ENCODE measurements around the gene ABCA9. TPM values are rescaled to one million over a fixed set of nuclear protein-coding genes. Genes with fewer than 3 reads are reported as not detected.
"Not testable (repeated sequence)": the region's sequence is repeated elsewhere in the genome, so short reads cannot be mapped to it uniquely, and the experiment has no call there.

The ABCA9 gene
- total and polyA plus RNA-seq, 2 of the 13 experiments (the other 11 are each of a cell fraction or from before 2014, with no cell fraction given), result 0.04 TPM; not detected in 1

DNA sequence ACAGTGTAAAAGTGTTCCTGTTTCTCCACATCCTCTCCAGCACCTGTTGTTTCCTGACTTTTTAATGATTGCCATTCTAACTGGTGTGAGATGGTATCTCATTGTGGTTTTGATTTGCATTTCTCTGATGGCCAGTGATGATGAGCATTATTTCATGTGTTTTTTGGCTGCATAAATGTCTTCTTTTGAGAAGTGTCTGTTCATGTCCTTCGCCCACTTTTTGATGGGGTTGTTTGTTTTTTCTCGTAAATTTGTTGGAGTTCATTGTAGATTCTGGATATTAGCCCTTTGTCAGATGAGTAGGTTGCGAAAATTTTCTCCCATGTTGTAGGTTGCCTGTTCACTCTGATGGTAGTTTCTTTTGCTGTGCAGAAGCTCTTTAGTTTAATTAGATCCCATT, 61.0 kb downstream of the ABCA9 start:
- H3K79me2 ChIP-seq (ENCODE audit: insufficient read depth, low read length); BruUV-seq (replicated peaks); POLR2A ChIA-PET; H3K4me3 ChIP-seq (replicated peaks in 1 of 3; ENCODE audit: insufficient read depth in 1 of 3, low read depth in 2 of 3, low read length in 3 of 3); H2AFZ ChIP-seq (ENCODE audit: low read length); CTCF ChIA-PET (ENCODE audit: low intra/inter-chr PET ratio, low total read pairs); H4K20me1 ChIP-seq (ENCODE audit: insufficient read depth, low read length); H3K9me3 ChIP-seq (ENCODE audit: low read length); in situ Hi-C loops (cut with HindIII; ENCODE audit: extremely low pct_ligation_motif_present, low pct_unique_long_range_greater_than_20kb); DNase-seq (ENCODE audit: low spot score); H3K27ac ChIP-seq (ENCODE audit: extremely low read length, insufficient read depth, low read length); ATAC-seq; intact Hi-C loops (cut with micrococcal nuclease; ENCODE audit: unreplicated experiment); FAIRE-seq; H3K36me3 ChIP-seq (replicated peaks in 1 of 2; ENCODE audit: control insufficient read depth in 1 of 2, insufficient read depth in 2 of 2, low read length in 2 of 2); H3K9ac ChIP-seq (ENCODE audit: insufficient read depth, low read depth, low read length); H3K27me3 ChIP-seq (ENCODE audit: control insufficient read depth in 1 of 2, insufficient read depth in 2 of 2, low read length in 2 of 2); H3K4me2 ChIP-seq (ENCODE audit: low read depth, low read length); H3K4me1 ChIP-seq (ENCODE audit: insufficient read depth, low read length): not testable (repeated sequence)
- 43% methylated on average over 3 of the region's 3 CpGs for WGBS (ENCODE audit: low lambda C conversion rate)

DNA sequence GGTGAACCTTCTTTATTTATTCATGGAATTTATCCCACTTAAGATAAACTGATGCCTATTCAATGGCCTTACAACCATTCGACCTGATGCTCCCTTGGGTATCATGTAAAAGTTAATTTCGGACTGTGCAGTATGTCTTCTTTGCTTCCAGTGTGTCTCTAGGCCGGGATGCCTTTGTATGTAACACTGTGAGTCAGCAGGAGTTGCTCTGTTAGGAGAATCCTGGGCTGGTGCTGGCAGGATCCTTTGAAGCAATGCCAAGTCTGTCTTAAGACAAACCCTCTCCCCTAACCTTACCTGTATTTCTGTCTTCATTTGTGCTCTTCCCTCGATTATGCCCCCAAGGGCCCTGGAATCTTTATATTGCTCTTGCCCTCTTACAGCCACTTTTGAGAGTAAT, 67.6 kb downstream of the ABCA9 start:
- ChIA-PET POLR2A (no interaction called here), CTCF (ENCODE audit: low intra/inter-chr PET ratio, low total read pairs) (no interaction called here)
- no peaks in the 10 kb centered on the region; a peak in 1 of 5 replicates for H3K27me3 ChIP-seq (ENCODE audit: control insufficient read depth in 1 of 2, insufficient read depth in 2 of 2, low read length in 2 of 2)
- H4K20me1 ChIP-seq (ENCODE audit: insufficient read depth, low read length), result no peaks in the 10 kb centered on the region
- H3K4me3 ChIP-seq (replicated peaks in 1 of 3; ENCODE audit: insufficient read depth in 1 of 3, low read depth in 2 of 3, low read length in 3 of 3), result no peak overlapping the region
- no peaks in the 10 kb centered on the region for H3K79me2 ChIP-seq (ENCODE audit: insufficient read depth, low read length)
- WGBS (ENCODE audit: low lambda C conversion rate), result 10% methylated on average over 4 of the region's 4 CpGs
- H3K36me3 ChIP-seq (replicated peaks in 1 of 2; ENCODE audit: control insufficient read depth in 1 of 2, insufficient read depth in 2 of 2, low read length in 2 of 2), result no peaks in the 10 kb centered on the region
- DNase-seq (ENCODE audit: low spot score) (no peak), ATAC-seq (no peak), FAIRE-seq (no peak)
- no peak overlapping the region for H3K4me2 ChIP-seq (ENCODE audit: low read depth, low read length)
- no peak overlapping the region for H3K9ac ChIP-seq (ENCODE audit: insufficient read depth, low read depth, low read length)
- H2AFZ ChIP-seq (ENCODE audit: low read length), result no peak overlapping the region
- intact Hi-C loops (cut with micrococcal nuclease; ENCODE audit: unreplicated experiment), result no loop called here
- no peak overlapping the region for H3K27ac ChIP-seq (ENCODE audit: extremely low read length, insufficient read depth, low read length)
- BruUV-seq (replicated peaks), result no TSS peak
- no peaks in the 10 kb centered on the region for H3K4me1 ChIP-seq (ENCODE audit: insufficient read depth, low read length)
- no peaks in the 10 kb centered on the region for H3K9me3 ChIP-seq (ENCODE audit: low read length)
- in situ Hi-C loops (cut with HindIII; ENCODE audit: extremely low pct_ligation_motif_present, low pct_unique_long_range_greater_than_20kb), result no loop called here
- TF ChIP-seq ZNF138 (CRISPR knock-in tag; IDR thresholded peaks at IDR 0.05; ENCODE audit: low read depth), result no peak
- TF ChIP-seq ZBTB3 (CRISPR knock-in tag; IDR thresholded peaks at IDR 0.05; ENCODE audit: borderline replicate concordance, low read depth), result no peak
- TF ChIP-seq ZSCAN20 (CRISPR knock-in tag; IDR thresholded peaks at IDR 0.05; ENCODE audit: borderline replicate concordance), result no peak
- TF ChIP-seq NFE2L2 (IDR thresholded peaks at IDR 0.05; ENCODE audit: low read length), result no peak
- TF ChIP-seq PAX8 (CRISPR knock-in tag; IDR thresholded peaks at IDR 0.05; ENCODE audit: borderline replicate concordance), result no peak
- TF ChIP-seq, protein P1, sequence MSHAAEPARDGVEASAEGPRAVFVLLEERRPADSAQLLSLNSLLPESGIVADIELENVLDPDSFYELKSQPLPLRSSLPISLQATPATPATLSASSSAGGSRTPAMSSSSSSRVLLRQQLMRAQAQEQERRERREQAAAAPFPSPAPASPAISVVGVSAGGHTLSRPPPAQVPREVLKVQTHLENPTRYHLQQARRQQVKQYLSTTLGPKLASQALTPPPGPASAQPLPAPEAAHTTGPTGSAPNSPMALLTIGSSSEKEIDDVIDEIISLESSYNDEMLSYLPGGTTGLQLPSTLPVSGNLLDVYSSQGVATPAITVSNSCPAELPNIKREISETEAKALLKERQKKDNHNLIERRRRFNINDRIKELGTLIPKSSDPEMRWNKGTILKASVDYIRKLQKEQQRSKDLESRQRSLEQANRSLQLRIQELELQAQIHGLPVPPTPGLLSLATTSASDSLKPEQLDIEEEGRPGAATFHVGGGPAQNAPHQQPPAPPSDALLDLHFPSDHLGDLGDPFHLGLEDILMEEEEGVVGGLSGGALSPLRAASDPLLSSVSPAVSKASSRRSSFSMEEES (CRISPR knock-in tag; IDR thresholded peaks at IDR 0.05), result no peak
- TF ChIP-seq CBX2 (IDR thresholded peaks at IDR 0.05; ENCODE audit: low read depth, low read length), result no peak
- TF ChIP-seq CBX2 (CRISPR knock-in tag; IDR thresholded peaks at IDR 0.05; ENCODE audit: low read depth), result no peak
- no peak for TF ChIP-seq ZNF543 (CRISPR knock-in tag; IDR thresholded peaks at IDR 0.05)
- TF ChIP-seq, protein P2, sequence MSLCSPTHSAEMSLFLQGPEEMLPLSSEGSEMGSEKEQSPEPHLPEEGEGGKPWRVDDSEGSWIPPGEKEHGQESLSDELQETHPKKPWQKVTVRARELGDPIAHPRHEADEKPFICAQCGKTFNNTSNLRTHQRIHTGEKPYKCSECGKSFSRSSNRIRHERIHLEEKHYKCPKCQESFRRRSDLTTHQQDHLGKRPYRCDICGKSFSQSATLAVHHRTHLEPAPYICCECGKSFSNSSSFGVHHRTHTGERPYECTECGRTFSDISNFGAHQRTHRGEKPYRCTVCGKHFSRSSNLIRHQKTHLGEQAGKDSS (CRISPR knock-in tag; IDR thresholded peaks at IDR 0.05; ENCODE audit: borderline replicate concordance, low read depth), result no peak
- no peak for TF ChIP-seq POLR2G (IDR thresholded peaks at IDR 0.05; ENCODE audit: low read depth, low read length)
- no peak for TF ChIP-seq TMF1 (CRISPR knock-in tag; IDR thresholded peaks at IDR 0.05; ENCODE audit: low read depth)
- no peak for TF ChIP-seq ISL2 (CRISPR knock-in tag; IDR thresholded peaks at IDR 0.05)
- no peak for TF ChIP-seq GABPA (IDR thresholded peaks at IDR 0.05; ENCODE audit: low read depth, low read length)
- no peak for TF ChIP-seq GABPA (CRISPR knock-in tag; IDR thresholded peaks at IDR 0.05; ENCODE audit: low read depth)
- TF ChIP-seq, protein P3, sequence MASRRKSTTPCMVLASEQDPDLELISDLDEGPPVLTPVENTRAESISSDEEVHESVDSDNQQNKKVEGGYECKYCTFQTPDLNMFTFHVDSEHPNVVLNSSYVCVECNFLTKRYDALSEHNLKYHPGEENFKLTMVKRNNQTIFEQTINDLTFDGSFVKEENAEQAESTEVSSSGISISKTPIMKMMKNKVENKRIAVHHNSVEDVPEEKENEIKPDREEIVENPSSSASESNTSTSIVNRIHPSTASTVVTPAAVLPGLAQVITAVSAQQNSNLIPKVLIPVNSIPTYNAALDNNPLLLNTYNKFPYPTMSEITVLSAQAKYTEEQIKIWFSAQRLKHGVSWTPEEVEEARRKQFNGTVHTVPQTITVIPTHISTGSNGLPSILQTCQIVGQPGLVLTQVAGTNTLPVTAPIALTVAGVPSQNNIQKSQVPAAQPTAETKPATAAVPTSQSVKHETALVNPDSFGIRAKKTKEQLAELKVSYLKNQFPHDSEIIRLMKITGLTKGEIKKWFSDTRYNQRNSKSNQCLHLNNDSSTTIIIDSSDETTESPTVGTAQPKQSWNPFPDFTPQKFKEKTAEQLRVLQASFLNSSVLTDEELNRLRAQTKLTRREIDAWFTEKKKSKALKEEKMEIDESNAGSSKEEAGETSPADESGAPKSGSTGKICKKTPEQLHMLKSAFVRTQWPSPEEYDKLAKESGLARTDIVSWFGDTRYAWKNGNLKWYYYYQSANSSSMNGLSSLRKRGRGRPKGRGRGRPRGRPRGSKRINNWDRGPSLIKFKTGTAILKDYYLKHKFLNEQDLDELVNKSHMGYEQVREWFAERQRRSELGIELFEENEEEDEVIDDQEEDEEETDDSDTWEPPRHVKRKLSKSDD (CRISPR knock-in tag; IDR thresholded peaks at IDR 0.05; ENCODE audit: low read depth), result no peak
